ENCODE results near the gene DCAF12L2. TPM values are rescaled to one million over a fixed set of nuclear protein-coding genes. Genes with fewer than 3 reads are reported as not detected.
"Not testable (repeated sequence)": the region's sequence is repeated elsewhere in the genome, so short reads cannot be mapped to it uniquely, and the experiment has no call there.

Gene DCAF12L2
- total RNA-seq: under 1 TPM in 1 of 4 donors, not detected in 3; 0.19 TPM

DNA sequence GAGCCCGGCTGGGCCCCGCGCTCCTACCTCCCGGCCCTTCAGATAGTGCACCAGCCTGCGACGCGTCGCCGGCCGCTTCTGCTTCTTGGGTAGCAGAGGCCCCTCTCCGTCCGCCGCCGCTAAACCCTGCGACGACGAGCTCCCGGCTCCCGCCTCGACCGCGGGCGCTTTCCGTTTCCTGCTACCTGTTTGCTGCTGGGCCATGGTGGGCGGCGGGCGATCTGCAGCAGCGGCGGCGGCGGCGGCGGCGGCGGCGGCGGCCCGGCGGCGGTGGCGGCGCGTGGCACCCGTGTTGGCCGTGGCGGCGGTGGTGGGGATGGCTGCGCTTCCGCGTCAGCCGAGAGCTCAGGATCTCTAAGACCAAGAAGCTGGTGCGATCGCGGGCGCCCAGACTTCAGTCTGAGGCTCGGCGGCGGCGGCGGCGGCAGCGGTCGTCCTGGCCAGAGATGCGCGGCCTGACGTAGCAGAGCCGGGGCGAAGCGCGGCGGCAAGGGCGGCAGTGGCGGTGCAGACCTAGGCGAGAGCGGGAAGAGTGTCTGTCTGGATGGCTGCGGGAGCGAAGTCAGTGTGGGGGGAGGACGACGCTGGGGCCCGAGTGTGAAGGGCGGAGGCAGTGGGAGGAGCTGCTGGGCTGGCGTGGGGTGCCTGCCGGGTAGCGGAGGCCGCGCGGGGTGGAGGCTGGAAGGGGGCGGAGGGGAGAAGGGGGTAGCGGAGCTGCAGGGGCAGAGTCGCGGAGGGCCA lies at the start of gene DCAF12L2:
Gene DCAF12L2, minus strand, starts transcription at position 569 of the 741 bp plus-strand sequence. Its CDS starts 365 bp downstream, at position 204.
- 51% methylated on average over 32 of the region's 91 CpGs; no CpG with 5 or more reads in 1 of the 2 donors for WGBS, 2 donors
- no peak for DNase-seq
- Histone ChIP-seq H3K9me3 (no peaks in the 10 kb centered on the region), H3K4me1 (no peaks in the 10 kb centered on the region), H3K4me3 (peak within 1 kb of the TSS in 3 of 4 donors; percentile 19 to 51 (median 36)), H3K27ac (no peak within 1 kb of the TSS), H3K36me3 (no peaks in the 10 kb centered on the region), H3K27me3 (no peaks in the 10 kb centered on the region)
- no peak for TF ChIP-seq POLR2A (IDR thresholded peaks at IDR 0.05)
- no peak for TF ChIP-seq CTCF (IDR thresholded peaks at IDR 0.05)
- intact Hi-C loops (cut with DNase I): no loop called here

GRCh38 chrX:126190888-126191287 lies 24.8 kb upstream of the DCAF12L2 start:
- DNase-seq; H3K9me3 ChIP-seq; H3K4me3 ChIP-seq; intact Hi-C loops (cut with DNase I); H3K36me3 ChIP-seq; H3K27me3 ChIP-seq; H3K27ac ChIP-seq; H3K4me1 ChIP-seq: not testable (repeated sequence)
- 84 to 95% methylated on average over 6 to 12 of the region's 21 CpGs for WGBS, 2 donors

- no peak for DNase-seq
- Histone ChIP-seq H3K27me3 (no peaks in the 10 kb centered on the region), H3K4me3 (no peak overlapping the region), H3K36me3 (no peaks in the 10 kb centered on the region), H3K27ac (no peak overlapping the region), H3K9me3 (no peaks in the 10 kb centered on the region), H3K4me1 (no peaks in the 10 kb centered on the region)
- WGBS, 2 donors: 73 to 84% methylated on average over 4 of the region's 4 CpGs
- intact Hi-C loops (cut with DNase I): no loop called here
- no peak for TF ChIP-seq CTCF (IDR thresholded peaks at IDR 0.05)
- TF ChIP-seq POLR2A (IDR thresholded peaks at IDR 0.05): no peak
Measured at GRCh38 chrX:126177133-126177840, 11.2 kb upstream of the DCAF12L2 start.

DNA sequence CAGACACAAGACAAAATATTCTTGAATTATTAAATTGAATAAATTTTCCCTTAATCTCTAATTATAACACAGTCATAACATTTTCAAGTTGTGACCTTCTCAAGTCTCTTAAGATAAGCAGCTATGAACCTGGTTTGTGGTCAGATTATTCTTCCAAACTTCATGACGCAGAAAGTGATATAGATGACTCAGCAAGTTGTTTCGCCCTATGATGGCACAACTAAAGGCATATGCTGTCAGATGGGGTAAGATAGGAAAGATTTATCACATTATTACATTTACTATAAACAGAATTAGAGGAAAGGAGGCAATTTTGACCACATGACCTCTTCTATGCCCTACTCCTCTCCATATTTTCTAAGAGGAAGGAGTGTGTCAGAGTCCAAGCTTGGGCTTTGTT lies 4.6 kb upstream of the DCAF12L2 start:
- Histone ChIP-seq H3K27ac (no peak overlapping the region), H3K27me3 (no peaks in the 10 kb centered on the region), H3K4me3 (no peak overlapping the region), H3K36me3 (no peaks in the 10 kb centered on the region), H3K9me3 (no peaks in the 10 kb centered on the region), H3K4me1 (no peaks in the 10 kb centered on the region)
- TF ChIP-seq POLR2A (IDR thresholded peaks at IDR 0.05): no peak
- TF ChIP-seq CTCF (IDR thresholded peaks at IDR 0.05): no peak
- 66 to 73% methylated on average over 2 of the region's 2 CpGs for WGBS, 2 donors
- DNase-seq: no peak
- intact Hi-C loops (cut with DNase I): no loop called here

- H3K27me3 ChIP-seq: no peaks in the 10 kb centered on the region
- 66 to 80% methylated on average over 3 of the region's 3 CpGs for WGBS, 2 donors
- no peak overlapping the region for H3K27ac ChIP-seq
- H3K4me3 ChIP-seq: no peak overlapping the region
- no peaks in the 10 kb centered on the region for H3K36me3 ChIP-seq
- TF ChIP-seq POLR2A (IDR thresholded peaks at IDR 0.05): no peak
- no peak for TF ChIP-seq CTCF (IDR thresholded peaks at IDR 0.05)
- H3K4me1 ChIP-seq: no peaks in the 10 kb centered on the region
- no peaks in the 10 kb centered on the region for H3K9me3 ChIP-seq
- DNase-seq: no peak
- intact Hi-C loops (cut with DNase I): no loop called here
Measured at GRCh38 chrX:126167560-126167959, 1.5 kb upstream of the DCAF12L2 start.
